Retinal pigment epithelial cell (primary cell): ENCODE measurements around the gene ADGRG1.

Experiments
- DNase-seq: peaks from one replicate; pipeline ENCODE4 v3.0.0-alpha.2; 2010; ENCODE audit warnings: low read depth
- H3K4me3 ChIP-seq: 2 replicates; pipeline ENCODE4 v1.5.1; 2011; ENCODE audit warnings: mild to moderate bottlenecking, low read length, control low read depth, moderate library complexity
- CTCF ChIP-seq: conservative IDR thresholded peaks from 2 replicates; pipeline ENCODE4 v1.5.1; 2011; ENCODE audit warnings: low read depth, low read length, control low read depth, inconsistent platforms

Gene ADGRG1

GRCh38 chr16:57713596-57713995, 85.2 kb downstream of the ADGRG1 start:
- TF ChIP-seq CTCF: no peak
- no peak overlapping the region for H3K4me3 ChIP-seq
- no peak for DNase-seq

GRCh38 chr16:57714047-57714446, 85.6 kb downstream of the ADGRG1 start:
- no peak for TF ChIP-seq CTCF
- no peak overlapping the region for H3K4me3 ChIP-seq

More at GRCh38 chr16:57714047-57714446, 85.6 kb downstream of the ADGRG1 start:
- DNase-seq: no peak
